SK-N-SH treated with all-trans-retinoic acid at 6 μM for 48 hours (cell line): Measurements from ENCODE around the gene DYNC1I1.

Source experiments
- ZFP3 ChIP-seq: fragments of 250-450 bp; sonication (Bioruptor Pico); IDR thresholded peaks from 2 replicates; pipeline ENCODE4 v1.5.0; 2020; ENCODE audit warnings: mild to moderate bottlenecking, moderate library complexity
- ZFP30 ChIP-seq: fragments of 450-650 bp; formaldehyde crosslinking; IDR thresholded peaks from 2 replicates; pipeline ENCODE4 v1.5.0; 2022; ENCODE audit warnings: mild to moderate bottlenecking, moderate library complexity
- ZNF8 ChIP-seq: fragments of 450-650 bp; formaldehyde crosslinking; IDR thresholded peaks from 2 replicates; pipeline ENCODE4 v1.5.0; 2020; ENCODE audit warnings: mild to moderate bottlenecking, moderate library complexity
- TF ChIP-seq, protein P1 (sequence below): fragments of 250-450 bp; sonication (Bioruptor Pico); IDR thresholded peaks from 2 replicates; pipeline ENCODE4 v1.5.1; 2020; ENCODE audit warnings: low read depth, mild to moderate bottlenecking, moderate library complexity
- TF ChIP-seq, protein P2 (sequence below): fragments of 250-450 bp; sonication (Bioruptor Pico); IDR thresholded peaks from 2 replicates; pipeline ENCODE4 v1.5.0; 2020; ENCODE audit warnings: mild to moderate bottlenecking, moderate library complexity

DNA sequence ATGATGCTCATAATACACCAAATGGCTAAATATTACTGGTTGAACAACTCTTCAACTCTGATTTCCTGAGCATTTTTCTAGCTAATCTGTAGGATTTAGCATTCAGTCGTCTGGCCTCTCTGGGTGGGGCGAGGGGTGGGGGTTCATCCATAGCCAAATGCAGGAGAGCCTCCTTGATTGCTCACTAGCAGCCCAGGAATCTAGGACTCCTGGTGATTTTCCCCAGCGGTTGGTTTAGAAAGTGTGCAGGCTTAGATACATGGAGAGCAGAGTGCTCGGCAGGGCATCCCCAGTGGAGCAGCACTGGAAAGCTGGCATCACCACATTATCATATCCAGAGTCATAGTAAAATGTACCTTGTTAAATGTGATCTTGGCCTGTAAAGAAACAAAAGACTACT is 136.1 kb downstream of the DYNC1I1 start:
- TF ChIP-seq ZFP30 (CRISPR knock-in tag): no peak
- TF ChIP-seq ZFP3 (CRISPR knock-in tag): no peak
- TF ChIP-seq, protein P1, sequence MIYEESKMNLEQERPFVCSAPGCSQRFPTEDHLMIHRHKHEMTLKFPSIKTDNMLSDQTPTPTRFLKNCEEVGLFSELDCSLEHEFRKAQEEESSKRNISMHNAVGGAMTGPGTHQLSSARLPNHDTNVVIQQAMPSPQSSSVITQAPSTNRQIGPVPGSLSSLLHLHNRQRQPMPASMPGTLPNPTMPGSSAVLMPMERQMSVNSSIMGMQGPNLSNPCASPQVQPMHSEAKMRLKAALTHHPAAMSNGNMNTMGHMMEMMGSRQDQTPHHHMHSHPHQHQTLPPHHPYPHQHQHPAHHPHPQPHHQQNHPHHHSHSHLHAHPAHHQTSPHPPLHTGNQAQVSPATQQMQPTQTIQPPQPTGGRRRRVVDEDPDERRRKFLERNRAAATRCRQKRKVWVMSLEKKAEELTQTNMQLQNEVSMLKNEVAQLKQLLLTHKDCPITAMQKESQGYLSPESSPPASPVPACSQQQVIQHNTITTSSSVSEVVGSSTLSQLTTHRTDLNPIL (CRISPR knock-in tag): no peak
- no peak for TF ChIP-seq ZNF8 (CRISPR knock-in tag)
- TF ChIP-seq, protein P2, sequence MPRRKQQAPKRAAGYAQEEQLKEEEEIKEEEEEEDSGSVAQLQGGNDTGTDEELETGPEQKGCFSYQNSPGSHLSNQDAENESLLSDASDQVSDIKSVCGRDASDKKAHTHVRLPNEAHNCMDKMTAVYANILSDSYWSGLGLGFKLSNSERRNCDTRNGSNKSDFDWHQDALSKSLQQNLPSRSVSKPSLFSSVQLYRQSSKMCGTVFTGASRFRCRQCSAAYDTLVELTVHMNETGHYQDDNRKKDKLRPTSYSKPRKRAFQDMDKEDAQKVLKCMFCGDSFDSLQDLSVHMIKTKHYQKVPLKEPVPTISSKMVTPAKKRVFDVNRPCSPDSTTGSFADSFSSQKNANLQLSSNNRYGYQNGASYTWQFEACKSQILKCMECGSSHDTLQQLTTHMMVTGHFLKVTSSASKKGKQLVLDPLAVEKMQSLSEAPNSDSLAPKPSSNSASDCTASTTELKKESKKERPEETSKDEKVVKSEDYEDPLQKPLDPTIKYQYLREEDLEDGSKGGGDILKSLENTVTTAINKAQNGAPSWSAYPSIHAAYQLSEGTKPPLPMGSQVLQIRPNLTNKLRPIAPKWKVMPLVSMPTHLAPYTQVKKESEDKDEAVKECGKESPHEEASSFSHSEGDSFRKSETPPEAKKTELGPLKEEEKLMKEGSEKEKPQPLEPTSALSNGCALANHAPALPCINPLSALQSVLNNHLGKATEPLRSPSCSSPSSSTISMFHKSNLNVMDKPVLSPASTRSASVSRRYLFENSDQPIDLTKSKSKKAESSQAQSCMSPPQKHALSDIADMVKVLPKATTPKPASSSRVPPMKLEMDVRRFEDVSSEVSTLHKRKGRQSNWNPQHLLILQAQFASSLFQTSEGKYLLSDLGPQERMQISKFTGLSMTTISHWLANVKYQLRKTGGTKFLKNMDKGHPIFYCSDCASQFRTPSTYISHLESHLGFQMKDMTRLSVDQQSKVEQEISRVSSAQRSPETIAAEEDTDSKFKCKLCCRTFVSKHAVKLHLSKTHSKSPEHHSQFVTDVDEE (CRISPR knock-in tag): no peak
